T1000 (cell line): Measurements from ENCODE around the gene LRRC34.
A peak's percentile ranks its signal among the peaks of the same experiment; 100 is the strongest.

Experiments used
- DNase-seq: peaks from one replicate; lab custom pipeline; 2025; ENCODE audit warnings: mixed read lengths; lab: John Stamatoyannopoulos, UW

LRRC34 gene, protein sequence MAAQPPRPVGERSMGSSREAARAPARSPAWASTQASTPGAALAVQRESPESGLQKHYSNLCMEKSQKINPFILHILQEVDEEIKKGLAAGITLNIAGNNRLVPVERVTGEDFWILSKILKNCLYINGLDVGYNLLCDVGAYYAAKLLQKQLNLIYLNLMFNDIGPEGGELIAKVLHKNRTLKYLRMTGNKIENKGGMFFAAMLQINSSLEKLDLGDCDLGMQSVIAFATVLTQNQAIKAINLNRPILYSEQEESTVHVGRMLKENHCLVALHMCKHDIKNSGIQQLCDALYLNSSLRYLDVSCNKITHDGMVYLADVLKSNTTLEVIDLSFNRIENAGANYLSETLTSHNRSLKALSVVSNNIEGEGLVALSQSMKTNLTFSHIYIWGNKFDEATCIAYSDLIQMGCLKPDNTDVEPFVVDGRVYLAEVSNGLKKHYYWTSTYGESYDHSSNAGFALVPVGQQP

GRCh38 chr3:169812332-169813235 lies at the start of gene LRRC34, which contains the start of gene LRRIQ4:
TSS of gene LRRC34 (minus strand) at chr3:169812904. CDS start at chr3:169812548, 356 bp downstream.
TSS of gene LRRIQ4 (plus strand) at chr3:169812870. CDS start at chr3:169821922, 9,052 bp downstream.
- no peak for DNase-seq

- DNase-seq = no peak
These were observed 49.2 kb upstream of the LRRC34 start for GRCh38 chr3:169861871-169862270.

DNA sequence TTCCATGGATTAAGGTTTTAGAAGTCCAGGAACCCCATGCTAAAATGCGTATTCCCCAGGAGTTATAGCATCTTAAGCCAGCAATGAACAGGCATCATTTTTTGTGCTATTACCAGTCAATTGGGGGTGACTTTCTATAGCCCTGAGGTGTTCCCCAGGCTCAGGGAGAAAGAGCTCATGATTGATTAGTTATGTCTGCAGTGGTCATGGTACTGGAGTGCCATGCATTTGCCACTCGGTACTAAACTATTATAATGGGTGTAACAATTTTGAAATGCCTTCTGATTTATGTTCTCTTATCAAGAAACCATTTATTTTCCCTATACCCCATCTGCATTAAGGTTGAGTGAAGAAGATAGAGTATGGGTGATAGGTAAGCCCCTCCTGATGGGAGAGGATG lies 45.1 kb upstream of the LRRC34 start:
- DNase-seq = no peak

DNA sequence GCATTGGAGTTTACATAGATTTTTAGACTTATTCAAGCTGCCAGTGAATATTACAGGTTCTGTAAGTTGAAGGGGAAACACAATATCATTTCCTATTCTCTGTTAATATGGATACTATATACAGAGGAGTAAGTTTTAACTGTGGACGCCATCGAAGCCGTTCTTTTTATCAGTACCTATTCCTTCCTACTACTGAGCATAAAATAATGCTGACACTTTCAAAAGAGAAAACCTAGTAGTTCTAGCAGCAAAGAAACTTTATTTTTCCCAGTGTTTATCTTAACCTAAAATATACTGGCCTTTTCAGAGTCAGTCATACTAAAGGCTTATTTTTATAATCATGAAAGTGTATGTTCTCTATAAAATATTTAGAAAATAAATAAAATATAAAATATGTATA lies 42.8 kb upstream of the LRRC34 start:
- DNase-seq = no peak

DNA sequence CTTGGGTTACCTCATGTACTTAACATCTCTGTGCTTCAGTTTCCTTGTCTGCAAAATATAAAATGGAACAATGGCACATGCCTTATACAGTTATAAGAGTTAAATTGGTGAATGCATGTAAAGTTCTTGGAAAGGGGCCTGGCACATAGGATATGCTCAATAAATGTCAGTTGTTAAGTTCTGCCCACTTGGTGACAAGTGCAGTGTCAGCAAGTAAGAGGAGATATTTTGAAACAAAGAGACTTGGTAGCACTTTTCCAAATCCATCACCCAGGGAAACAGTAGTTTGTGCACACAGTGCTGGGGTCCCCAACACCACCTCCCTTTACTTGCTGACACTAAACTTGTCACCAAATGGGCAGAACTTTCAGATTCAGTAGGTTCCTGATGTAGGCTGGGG lies 37.9 kb upstream of the LRRC34 start:
- DNase-seq = no peak

GRCh38 chr3:169848741-169849140 lies 36.0 kb upstream of the LRRC34 start:
- DNase-seq = no peak

DNA sequence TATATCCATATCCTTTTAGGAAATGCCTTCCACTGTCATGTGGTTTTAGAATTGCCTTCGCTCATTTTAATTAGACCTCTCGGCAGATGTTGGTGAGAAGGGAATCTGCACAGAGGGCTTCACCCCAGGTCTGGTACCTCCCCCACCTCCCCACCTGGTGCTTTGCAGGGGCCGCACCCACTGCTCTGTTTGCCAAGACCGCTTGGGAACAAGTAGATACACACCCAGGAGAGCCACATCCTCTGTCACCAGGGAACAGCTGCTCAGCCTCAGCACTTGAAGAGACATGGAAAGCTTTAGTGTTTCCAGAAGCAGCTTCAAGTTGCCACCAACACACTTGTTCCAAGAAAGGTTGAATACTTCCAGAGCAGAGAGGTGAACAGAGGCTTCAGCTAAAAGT lies 35.2 kb upstream of the LRRC34 start:
- DNase-seq = no peak

DNA sequence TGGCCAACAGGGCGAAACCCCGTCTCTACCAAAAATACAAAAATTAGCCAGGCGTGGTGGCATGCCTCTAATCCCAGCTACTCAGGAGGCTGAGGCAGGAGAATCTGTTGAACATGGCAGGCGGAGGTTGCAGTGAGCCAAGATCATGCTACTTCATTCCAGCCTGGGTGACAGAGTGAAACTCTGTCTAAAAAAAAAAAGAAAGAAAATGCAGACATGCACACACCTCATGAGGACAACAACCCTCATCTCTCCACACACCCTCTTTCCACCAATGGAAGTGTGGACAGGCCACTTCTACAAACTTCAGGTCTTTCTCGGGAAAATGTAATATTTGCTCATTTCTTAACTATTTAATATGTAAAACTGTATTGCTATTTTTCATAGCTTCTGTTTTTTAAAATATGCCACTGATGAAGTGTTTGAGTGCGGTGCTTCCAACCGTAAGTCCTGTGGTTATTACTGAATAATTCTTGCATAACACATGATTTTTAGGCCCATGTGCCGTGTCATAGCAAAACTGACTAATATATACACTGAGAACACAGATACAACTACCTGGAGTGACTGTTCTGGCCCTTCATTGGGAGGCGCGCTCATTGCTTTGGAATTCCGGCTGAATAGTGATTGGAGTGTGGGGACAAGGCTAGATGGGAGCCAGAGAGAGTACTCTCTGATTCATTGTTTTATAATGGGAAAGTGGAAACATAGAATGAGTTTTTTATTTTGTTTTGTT lies 33.9 kb upstream of the LRRC34 start:
- peak; percentile 47 for DNase-seq

DNA sequence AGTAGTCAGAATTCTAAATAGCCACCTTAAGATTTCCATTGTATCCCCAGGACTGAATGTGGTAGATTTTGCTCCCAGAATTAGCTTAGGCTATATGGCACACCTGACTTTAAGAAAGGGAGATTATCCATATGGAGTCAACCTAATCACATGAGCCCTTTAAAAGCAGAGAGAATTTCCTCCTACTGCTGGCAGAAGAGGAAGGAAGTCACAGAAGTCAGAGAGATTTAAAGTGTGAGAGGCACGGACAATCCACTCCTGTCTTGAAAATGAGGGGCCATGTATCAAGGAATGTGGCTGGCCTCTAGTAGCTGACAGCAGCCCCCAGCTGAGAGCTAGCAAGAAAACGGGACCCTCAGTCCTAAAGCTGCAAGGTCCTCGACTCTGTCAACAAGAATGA lies 30.3 kb upstream of the LRRC34 start:
- DNase-seq = no peak

DNA sequence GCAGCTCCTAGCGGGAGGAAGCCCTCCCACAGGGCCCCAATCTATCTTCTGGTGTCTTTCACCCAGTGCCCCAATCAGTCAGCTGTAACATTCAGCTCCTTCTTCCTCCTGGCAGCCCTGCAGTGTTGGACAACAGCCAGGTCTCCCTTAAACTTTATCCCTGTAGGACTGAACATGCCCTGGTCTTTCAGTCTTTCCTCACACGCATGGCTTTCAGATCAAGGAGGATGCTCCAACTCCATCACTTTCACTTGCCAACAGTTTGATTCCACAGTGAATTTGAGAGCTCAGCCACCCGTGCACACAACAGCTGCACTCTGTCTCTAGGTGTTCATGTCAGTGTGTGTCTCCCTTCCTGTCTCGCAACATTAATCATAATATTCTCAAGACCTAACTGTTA lies 28.5 kb upstream of the LRRC34 start:
- no peak for DNase-seq

DNA sequence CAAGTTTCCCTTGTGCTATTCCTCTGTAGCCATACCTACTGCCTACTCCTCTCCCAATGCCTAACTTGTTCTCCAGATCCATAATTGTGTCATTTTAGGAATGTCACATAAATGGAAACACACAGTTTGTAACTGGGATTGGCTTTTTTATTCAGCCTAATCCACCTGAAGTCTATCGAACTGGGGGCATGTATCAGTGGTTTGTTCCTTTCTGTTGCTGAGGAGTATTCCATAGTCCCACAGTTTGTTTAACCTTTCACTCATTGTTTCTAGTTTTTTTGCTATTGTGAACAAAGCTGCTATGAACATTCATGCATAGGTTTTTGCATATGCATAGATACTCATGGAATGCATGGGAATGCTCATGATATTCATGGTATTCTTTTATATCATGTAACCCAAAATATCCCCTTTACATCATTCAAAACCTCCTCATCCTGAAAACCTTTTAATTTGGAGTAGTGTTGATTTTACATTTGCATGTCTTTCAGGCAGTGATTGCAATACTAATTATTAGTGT lies 25.9 kb upstream of the LRRC34 start:
- DNase-seq = no peak

GRCh38 chr3:169836942-169837275 lies 24.2 kb upstream of the LRRC34 start:
- no peak for DNase-seq

- no peak for DNase-seq
These were observed 23.6 kb upstream of the LRRC34 start for GRCh38 chr3:169836078-169836941.

GRCh38 chr3:169835533-169835932 lies 22.8 kb upstream of the LRRC34 start:
- no peak for DNase-seq

DNA sequence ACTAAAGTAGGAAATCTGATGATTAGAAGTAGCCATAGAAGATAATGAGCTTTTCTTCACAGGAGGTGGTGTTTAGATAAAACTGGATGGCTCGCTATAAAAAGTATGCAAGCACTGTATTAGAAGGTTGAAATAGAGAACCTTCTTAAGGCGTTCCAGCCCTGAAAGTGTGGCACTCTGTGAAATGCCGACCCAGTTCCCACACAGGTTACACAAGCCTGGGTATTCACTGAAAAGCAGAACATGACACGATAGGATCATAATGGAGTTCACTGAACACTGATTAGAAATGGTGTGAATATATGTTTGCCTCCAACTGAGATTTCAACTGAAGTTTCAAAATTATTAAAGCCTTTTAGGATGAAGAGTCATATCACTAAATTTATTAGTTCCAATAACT lies 15.0 kb upstream of the LRRC34 start:
- no peak for DNase-seq

- DNase-seq = no peak
These were observed 12.6 kb upstream of the LRRC34 start for GRCh38 chr3:169825316-169825715.

DNA sequence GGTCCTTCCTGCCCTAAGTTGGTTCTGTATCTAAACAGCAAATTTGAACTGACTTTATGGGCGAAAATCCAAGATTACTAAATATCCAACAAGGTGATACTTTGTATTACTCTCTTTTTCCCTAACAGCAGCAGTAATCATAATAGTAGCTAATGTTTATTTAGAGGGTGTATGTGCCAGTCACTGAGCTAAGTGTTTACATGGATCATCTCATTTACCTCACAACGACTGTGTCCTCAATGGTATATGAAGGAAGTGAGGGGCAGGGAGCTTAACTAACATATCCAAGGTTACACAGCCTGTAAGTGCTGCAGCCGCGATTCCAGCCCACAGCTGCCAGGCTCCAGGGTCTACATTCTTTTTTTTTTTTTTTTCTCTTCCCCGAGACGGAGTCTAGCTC lies 10.3 kb upstream of the LRRC34 start:
- no peak for DNase-seq

DNA sequence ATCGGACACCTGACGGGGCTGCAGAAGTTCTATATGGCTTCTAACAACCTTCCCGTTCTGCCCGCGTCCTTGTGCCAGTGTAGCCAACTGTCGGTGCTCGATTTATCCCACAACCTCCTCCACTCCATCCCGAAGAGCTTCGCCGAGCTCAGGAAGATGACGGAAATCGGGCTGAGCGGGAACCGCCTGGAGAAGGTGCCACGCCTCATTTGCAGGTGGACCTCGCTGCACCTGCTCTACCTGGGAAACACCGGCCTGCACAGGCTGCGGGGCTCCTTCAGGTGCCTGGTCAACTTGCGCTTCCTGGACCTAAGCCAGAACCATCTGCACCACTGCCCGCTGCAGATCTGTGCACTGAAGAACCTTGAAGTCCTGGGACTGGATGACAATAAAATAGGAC lies 9.8 kb upstream of the LRRC34 start:
- DNase-seq = no peak

- DNase-seq = no peak
These were observed 9.4 kb upstream of the LRRC34 start for GRCh38 chr3:169822091-169822490.

GRCh38 chr3:169818316-169818715 lies 5.6 kb upstream of the LRRC34 start:
- DNase-seq = no peak

GRCh38 chr3:169815590-169816150 lies 3.0 kb upstream of the LRRC34 start:
- no peak for DNase-seq
